Calu3 (cell line): Measurements from ENCODE around the gene FARS2. TPM values are rescaled to one million over a fixed set of nuclear protein-coding genes. Genes with fewer than 3 reads are reported as not detected.
A peak's percentile ranks its signal among the peaks of the same experiment; 100 is the strongest.

ENCODE experiments used
- BruUV-seq: library from RNA; stranded (reverse); fragments of 400-500 nt; replicated peaks from 2 replicates; lab custom pipeline; 2021; lab: Mats Ljungman, UMichigan
- CTCF ChIA-PET: fragments of 300-600 bp; sonication (Branson Sonifier 250); formaldehyde crosslinking; loops from one replicate; lab custom pipeline; 2022; ENCODE audit warnings: antibody characterized with exemption; lab: Charles Lee
- DNase-seq: peaks from one replicate; pipeline ENCODE4 v3.0.0; 2022
- H3K27ac Mint-ChIP-seq: one replicate; pipeline ENCODE4 v1.8.0; 2022; ENCODE audit warnings: mixed read lengths; ENCODE audit not compliant: unreplicated experiment
- H3K27me3 Mint-ChIP-seq: one replicate; pipeline ENCODE4 v1.8.0; 2022; ENCODE audit warnings: mixed read lengths; ENCODE audit not compliant: unreplicated experiment
- H3K36me3 Mint-ChIP-seq: one replicate; pipeline ENCODE4 v1.8.0; 2022; ENCODE audit warnings: mild to moderate bottlenecking, moderate library complexity, mixed read lengths; ENCODE audit not compliant: insufficient read depth, unreplicated experiment
- H3K4me1 Mint-ChIP-seq: one replicate; pipeline ENCODE4 v1.8.0; 2022; ENCODE audit warnings: mild to moderate bottlenecking, low read depth, mixed read lengths; ENCODE audit not compliant: unreplicated experiment
- H3K4me3 Mint-ChIP-seq: one replicate; pipeline ENCODE4 v1.8.0; 2022; ENCODE audit warnings: mild to moderate bottlenecking, low read depth, moderate library complexity, mixed read lengths; ENCODE audit not compliant: unreplicated experiment
- H3K9me3 Mint-ChIP-seq: one replicate; pipeline ENCODE4 v1.8.0; 2022; ENCODE audit warnings: low read depth, mixed read lengths; ENCODE audit not compliant: unreplicated experiment
- CTCF ChIP-seq: fragments of 200-600 bp; IDR thresholded peaks from one replicate; pipeline ENCODE4 v1.8.0; 2022; ENCODE audit warnings: antibody characterized with exemption; ENCODE audit not compliant: unreplicated experiment
- intact Hi-C: fragments of 100-400 bp; cut with micrococcal nuclease; formaldehyde crosslinking; loops from one replicate; pipeline ENCODE4 v1.10.0; 2022; ENCODE audit not compliant: unreplicated experiment
- total RNA-seq: library from RNA; stranded (reverse); gene quantifications from 2 replicates; pipeline ENCODE4 v1.2.3, GENCODE V29; 2022

Gene FARS2
- total RNA-seq, 1 experiment from 2014 or later = 13.4 TPM

GRCh38 chr6:5459346-5459745 is 198.0 kb downstream of the FARS2 start:
- no peak overlapping the region for H3K27ac Mint-ChIP-seq
- no TSS peak for BruUV-seq
- H3K4me3 Mint-ChIP-seq = no peak overlapping the region
- intact Hi-C loops = no loop called here
- peaks cover 8% of the 10 kb centered on the region for H3K36me3 Mint-ChIP-seq
- peak; percentile 13 for DNase-seq
- peaks cover 24% of the 10 kb centered on the region for H3K4me1 Mint-ChIP-seq
- no peak for TF ChIP-seq CTCF
- H3K27me3 Mint-ChIP-seq = no peaks in the 10 kb centered on the region
- CTCF ChIA-PET = no interaction called here
- no peaks in the 10 kb centered on the region for H3K9me3 Mint-ChIP-seq

GRCh38 chr6:5461365-5461764 is 200.1 kb downstream of the FARS2 start:
- H3K4me3 Mint-ChIP-seq = no peak overlapping the region
- H3K36me3 Mint-ChIP-seq = peaks cover 8% of the 10 kb centered on the region
- H3K4me1 Mint-ChIP-seq = peaks cover 24% of the 10 kb centered on the region
- no peak for DNase-seq
- CTCF ChIA-PET = no interaction called here
- BruUV-seq = no TSS peak
- no peak for TF ChIP-seq CTCF
- no peaks in the 10 kb centered on the region for H3K9me3 Mint-ChIP-seq
- intact Hi-C loops = no loop called here
- H3K27ac Mint-ChIP-seq = no peak overlapping the region
- H3K27me3 Mint-ChIP-seq = no peaks in the 10 kb centered on the region

- DNase-seq = no peak
- H3K4me3 Mint-ChIP-seq = no peak overlapping the region
- no peak overlapping the region for H3K27ac Mint-ChIP-seq
- H3K9me3 Mint-ChIP-seq = no peaks in the 10 kb centered on the region
- peaks cover 6% of the 10 kb centered on the region for H3K36me3 Mint-ChIP-seq
- intact Hi-C loops = no loop called here
- no peak for TF ChIP-seq CTCF
- BruUV-seq = no TSS peak
- CTCF ChIA-PET = no interaction called here
- H3K4me1 Mint-ChIP-seq = peaks cover 18% of the 10 kb centered on the region
- H3K27me3 Mint-ChIP-seq = no peaks in the 10 kb centered on the region
These were observed 201.5 kb downstream of the FARS2 start for GRCh38 chr6:5462856-5463255.

GRCh38 chr6:5463690-5464089 is 202.4 kb downstream of the FARS2 start:
- BruUV-seq = no TSS peak
- CTCF ChIA-PET = no interaction called here
- H3K9me3 Mint-ChIP-seq = no peaks in the 10 kb centered on the region
- DNase-seq = no peak
- H3K4me3 Mint-ChIP-seq = no peak overlapping the region
- no peaks in the 10 kb centered on the region for H3K36me3 Mint-ChIP-seq
- peaks cover 11% of the 10 kb centered on the region for H3K4me1 Mint-ChIP-seq
- no peak overlapping the region for H3K27ac Mint-ChIP-seq
- H3K27me3 Mint-ChIP-seq = no peaks in the 10 kb centered on the region
- intact Hi-C loops = no loop called here
- TF ChIP-seq CTCF = no peak
